Vagina (tissue), 2 donors: Measurements from ENCODE around the gene C9orf50. TPM values are rescaled to one million over a fixed set of nuclear protein-coding genes. Genes with fewer than 3 reads are reported as not detected.

Source experiments
- DNase-seq, 2 donors: peaks; one replicate each; pipeline ENCODE4 v3.0.0-alpha.2; 2017; ENCODE audit errors: extremely low spot score in 2 of 2
- H3K27ac ChIP-seq: fragments of 200-600 bp; sonication (generic); one replicate; pipeline ENCODE4 v1.5.1; 2019
- H3K27me3 ChIP-seq: fragments of 200-600 bp; sonication (generic); one replicate; pipeline ENCODE4 v1.5.1; 2019
- H3K36me3 ChIP-seq, 2 donors: fragments of 200-600 bp; sonication (generic); one replicate each; pipeline ENCODE4 v1.5.1; 2017 to 2019
- H3K4me1 ChIP-seq: fragments of 200-600 bp; sonication (generic); one replicate; pipeline ENCODE4 v1.5.1; 2019
- H3K4me3 ChIP-seq, 2 donors: fragments of 200-600 bp; sonication (generic); 1 replicate in 1 of 2; 2 replicates in 1 of 2; pipeline ENCODE4 v1.5.1; 2016 to 2019
- H3K9me3 ChIP-seq: fragments of 200-600 bp; sonication (generic); one replicate; pipeline ENCODE4 v1.5.1; 2019
- CTCF ChIP-seq, 3 experiments: fragments of 450-650 bp in 2 of 3; fragments of 200-600 bp in 1 of 3; sonication (generic) in 1 of 3; IDR thresholded peaks; one replicate each; pipeline ENCODE4 v1.5.1; 2017 to 2019; ENCODE audit warnings: antibody characterized with exemption in 3 of 3, mild to moderate bottlenecking in 2 of 3, moderate library complexity in 2 of 3
- POLR2A ChIP-seq, 2 donors: fragments of 450-650 bp; IDR thresholded peaks; one replicate each; pipeline ENCODE4 v1.6.1; 2017; ENCODE audit warnings: antibody characterized with exemption in 2 of 2, mild to moderate bottlenecking in 2 of 2, moderate library complexity in 2 of 2
- POLR2AphosphoS5 ChIP-seq, 2 donors: sonication (generic); formaldehyde crosslinking; IDR thresholded peaks; one replicate each; pipeline ENCODE4 v1.9.0; 2017; ENCODE audit warnings: antibody characterized with exemption in 2 of 2, mild to moderate bottlenecking in 2 of 2, low read depth in 1 of 2; ENCODE audit not compliant: insufficient read depth in 1 of 2
- intact Hi-C: fragments of 100-400 bp; cut with DNase I; formaldehyde crosslinking; loops from one replicate; pipeline ENCODE4 v1.15.1; 2023
- total RNA-seq: library from RNA; depleted of rRNA; stranded (reverse); fragments of >200 nt; gene quantifications from one replicate; pipeline ENCODE4 v1.2.3, GENCODE V29; 2016

Gene C9orf50
- total RNA-seq, 1 donor from 2014 or later = not detected

GRCh38 chr9:129661029-129661428 lies 40.1 kb upstream of the C9orf50 start:
- no peak overlapping the region for H3K4me3 ChIP-seq
- peaks cover 9% of the 10 kb centered on the region for H3K4me1 ChIP-seq
- no peak for DNase-seq
- no peaks in the 10 kb centered on the region for H3K36me3 ChIP-seq
- H3K27ac ChIP-seq = no peak overlapping the region
- intact Hi-C loops = no loop called here
- no peaks in the 10 kb centered on the region for H3K27me3 ChIP-seq
- no peaks in the 10 kb centered on the region for H3K9me3 ChIP-seq
- TF ChIP-seq POLR2AphosphoS5 (IDR thresholded peaks at IDR 0.05; ENCODE audit: insufficient read depth in 1 of 2, low read depth in 1 of 2) = no peak
- TF ChIP-seq POLR2A (IDR thresholded peaks at IDR 0.05) = no peak
- no peak for TF ChIP-seq CTCF (IDR thresholded peaks at IDR 0.05)

- Histone ChIP-seq H3K4me1 (no peaks in the 10 kb centered on the region), H3K9me3 (no peaks in the 10 kb centered on the region), H3K4me3 (no peak overlapping the region), H3K36me3 (no peaks in the 10 kb centered on the region), H3K27ac (no peak overlapping the region), H3K27me3 (no peaks in the 10 kb centered on the region)
- intact Hi-C loops = no loop called here
- no peak for DNase-seq
- TF ChIP-seq CTCF (IDR thresholded peaks at IDR 0.05) (no peak), POLR2A (IDR thresholded peaks at IDR 0.05) (no peak), POLR2AphosphoS5 (IDR thresholded peaks at IDR 0.05; ENCODE audit: insufficient read depth in 1 of 2, low read depth in 1 of 2) (no peak)
Measured at GRCh38 chr9:129656795-129657390, 36.0 kb upstream of the C9orf50 start.

GRCh38 chr9:129655696-129656095 lies 34.8 kb upstream of the C9orf50 start:
- DNase-seq = no peak
- no peak overlapping the region for H3K27ac ChIP-seq
- H3K4me1 ChIP-seq = peaks cover 6% of the 10 kb centered on the region
- intact Hi-C loops = no loop called here
- H3K36me3 ChIP-seq = no peaks in the 10 kb centered on the region
- H3K9me3 ChIP-seq = no peaks in the 10 kb centered on the region
- TF ChIP-seq POLR2A (IDR thresholded peaks at IDR 0.05) = no peak
- H3K27me3 ChIP-seq = no peaks in the 10 kb centered on the region
- H3K4me3 ChIP-seq = no peak overlapping the region

GRCh38 chr9:129655154-129655553 lies 34.3 kb upstream of the C9orf50 start:
- no peak for DNase-seq
- Histone ChIP-seq H3K4me3 (no peak overlapping the region), H3K4me1 (peaks cover 11% of the 10 kb centered on the region), H3K27me3 (no peaks in the 10 kb centered on the region), H3K27ac (no peak overlapping the region), H3K9me3 (no peaks in the 10 kb centered on the region), H3K36me3 (no peaks in the 10 kb centered on the region)
- intact Hi-C loops = no loop called here
- TF ChIP-seq POLR2A (IDR thresholded peaks at IDR 0.05) (no peak), POLR2AphosphoS5 (IDR thresholded peaks at IDR 0.05; ENCODE audit: insufficient read depth in 1 of 2, low read depth in 1 of 2) (no peak), CTCF (IDR thresholded peaks at IDR 0.05) (no peak)

GRCh38 chr9:129654554-129655040 lies 33.7 kb upstream of the C9orf50 start:
- Histone ChIP-seq H3K9me3 (no peaks in the 10 kb centered on the region), H3K4me1 (peaks cover 15% of the 10 kb centered on the region), H3K4me3 (no peak overlapping the region), H3K27me3 (no peaks in the 10 kb centered on the region), H3K27ac (no peak overlapping the region), H3K36me3 (no peaks in the 10 kb centered on the region)
- TF ChIP-seq POLR2A (IDR thresholded peaks at IDR 0.05) (no peak), POLR2AphosphoS5 (IDR thresholded peaks at IDR 0.05; ENCODE audit: insufficient read depth in 1 of 2, low read depth in 1 of 2) (no peak), CTCF (IDR thresholded peaks at IDR 0.05) (no peak)
- DNase-seq = no peak
- intact Hi-C loops = no loop called here
